Mesendoderm (in vitro differentiated cells): ENCODE measurements around the gene FGF2. TPM values are rescaled to one million over a fixed set of nuclear protein-coding genes. Genes with fewer than 3 reads are reported as not detected.
A peak's percentile ranks its signal among the peaks of the same experiment; 100 is the strongest.

Experiments
- DNase-seq: peaks from one replicate; pipeline ENCODE4 v3.0.0; 2013
- H2AK5ac ChIP-seq: 2 replicates; pipeline ENCODE4 v1.6.1; 2013; ENCODE audit warnings: low read length, inconsistent platforms
- H2BK120ac ChIP-seq: 2 replicates; pipeline ENCODE4 v1.6.1; 2013; ENCODE audit warnings: low read depth, mild to moderate bottlenecking, low read length, moderate library complexity, mixed read lengths
- H2BK15ac ChIP-seq: replicated peaks from 2 replicates; pipeline ENCODE4 v1.6.1; 2013; ENCODE audit warnings: low read depth, mild to moderate bottlenecking, moderate library complexity
- H2BK5ac ChIP-seq: 2 replicates; pipeline ENCODE4 v1.6.1; 2013; ENCODE audit warnings: low read length, inconsistent platforms
- H3K18ac ChIP-seq: 2 replicates; pipeline ENCODE4 v1.6.1; 2013; ENCODE audit warnings: mild to moderate bottlenecking, low read length, mixed read lengths
- H3K23ac ChIP-seq: one replicate; pipeline ENCODE4 v1.6.1; 2013; ENCODE audit warnings: low read length
- H3K27ac ChIP-seq: 2 replicates; pipeline ENCODE4 v1.5.1; 2013; ENCODE audit warnings: low read depth, mild to moderate bottlenecking, inconsistent platforms, low read length, moderate library complexity
- H3K27me3 ChIP-seq: 2 replicates; pipeline ENCODE4 v1.6.1; 2013; ENCODE audit warnings: low read length, control low read depth, mild to moderate bottlenecking, inconsistent platforms; ENCODE audit not compliant: insufficient read depth, poor library complexity
- H3K36me3 ChIP-seq: 2 replicates; pipeline ENCODE4 v1.6.1; 2013; ENCODE audit warnings: low read length, inconsistent platforms; ENCODE audit not compliant: control insufficient read depth, insufficient read depth
- H3K4ac ChIP-seq: one replicate; pipeline ENCODE4 v1.6.1; 2013; ENCODE audit warnings: low read depth, mild to moderate bottlenecking, low read length, moderate library complexity
- H3K4me1 ChIP-seq: 2 replicates; pipeline ENCODE4 v1.6.1; 2013; ENCODE audit warnings: low read depth, low read length, inconsistent platforms; ENCODE audit not compliant: control insufficient read depth
- H3K4me2 ChIP-seq: 2 replicates; pipeline ENCODE4 v1.6.1; 2013; ENCODE audit warnings: low read length
- H3K4me3 ChIP-seq: 2 replicates; pipeline ENCODE4 v1.5.1; 2013; ENCODE audit warnings: mild to moderate bottlenecking, low read length
- H3K56ac ChIP-seq: one replicate; pipeline ENCODE4 v1.6.1; 2013; ENCODE audit warnings: low read length
- H3K79me1 ChIP-seq: 2 replicates; pipeline ENCODE4 v1.6.1; 2013; ENCODE audit warnings: low read length, inconsistent platforms
- H3K79me2 ChIP-seq: 2 replicates; pipeline ENCODE4 v1.6.1; 2013; ENCODE audit warnings: mild to moderate bottlenecking, low read length; ENCODE audit not compliant: control insufficient read depth, insufficient read depth
- H3K9ac ChIP-seq: 2 replicates; pipeline ENCODE4 v1.6.1; 2013; ENCODE audit warnings: low read length, inconsistent platforms
- H4K5ac ChIP-seq: one replicate; pipeline ENCODE4 v1.6.1; 2013; ENCODE audit warnings: low read length
- H4K8ac ChIP-seq: one replicate; pipeline ENCODE4 v1.6.1; 2013; ENCODE audit warnings: low read depth, mild to moderate bottlenecking, control low read depth, low read length, moderate library complexity
- WGBS: extraction: QIAGEN DNeasy Blood & Tissue Kit; methylation state at CpG from one replicate; pipeline ENCODE4 v1.1.7; 2013; ENCODE audit warnings: low lambda C conversion rate, missing lambda C conversion rate; ENCODE audit not compliant: insufficient coverage; ENCODE audit errors: extremely low coverage; 5-methylcytosine and 5-hydroxymethylcytosine counted together
- polyA plus RNA-seq, 2 experiments: library from polyadenylated mRNA; stranded (reverse); fragments of 200-250 nt; gene quantifications; one replicate each; pipeline ENCODE4 v1.2.3, GENCODE V29; 2013

FGF2 gene
- 39.2 TPM for polyA plus RNA-seq (2013, experiment 1 of 2)
- polyA plus RNA-seq (2013, experiment 2 of 2), result 41.4 TPM

GRCh38 chr4:122826553-122827257 lies at the start of gene FGF2:
FGF2 (plus strand) TSS chr4:122826831; CDS start chr4:122827175, 344 bp downstream.
- no peaks in the 10 kb centered on the region for H3K27me3 ChIP-seq
- peak within 1 kb of the TSS; percentile 81 for H3K4me3 ChIP-seq
- no peak within 1 kb of the TSS for H2AK5ac ChIP-seq
- peak within 1 kb of the TSS; percentile 87 for H3K9ac ChIP-seq
- peak within 1 kb of the TSS; percentile 97 for H3K4ac ChIP-seq
- no peak within 1 kb of the TSS for H4K5ac ChIP-seq
- H3K79me1 ChIP-seq, result peaks cover 2% of the 10 kb centered on the region
- peak within 1 kb of the TSS; percentile 13 for H2BK15ac ChIP-seq
- H2BK120ac ChIP-seq, result peak within 1 kb of the TSS; percentile 76
- DNase-seq, result peak; percentile 70
- peak within 1 kb of the TSS; percentile 82 for H3K23ac ChIP-seq
- H3K4me2 ChIP-seq, result peak within 1 kb of the TSS; percentile 68
- peak within 1 kb of the TSS; percentile 94 for H3K56ac ChIP-seq
- peak within 1 kb of the TSS; percentile 17 for H2BK5ac ChIP-seq
- peak within 1 kb of the TSS; percentile 59 for H4K8ac ChIP-seq
- peaks cover 6% of the 10 kb centered on the region for H3K4me1 ChIP-seq
- no peaks in the 10 kb centered on the region for H3K36me3 ChIP-seq
- peak within 1 kb of the TSS; percentile 100 for H3K18ac ChIP-seq
- H3K27ac ChIP-seq, result peak within 1 kb of the TSS; percentile 33
- no CpG with 5 or more reads among the region's 97 CpGs for WGBS
- peaks cover 38% of the 10 kb centered on the region for H3K79me2 ChIP-seq

- H3K9ac ChIP-seq, result no peak overlapping the region
- H3K18ac ChIP-seq, result no peak overlapping the region
- H3K79me1 ChIP-seq, result no peaks in the 10 kb centered on the region
- no peaks in the 10 kb centered on the region for H3K36me3 ChIP-seq
- H3K79me2 ChIP-seq, result no peaks in the 10 kb centered on the region
- H2AK5ac ChIP-seq, result no peak overlapping the region
- no peak overlapping the region for H3K4ac ChIP-seq
- peaks cover 1% of the 10 kb centered on the region for H3K4me1 ChIP-seq
- H3K4me2 ChIP-seq, result no peak overlapping the region
- H3K56ac ChIP-seq, result no peak overlapping the region
- no peak overlapping the region for H2BK5ac ChIP-seq
- no peak overlapping the region for H4K5ac ChIP-seq
- H2BK15ac ChIP-seq, result no peak overlapping the region
- no peak overlapping the region for H3K4me3 ChIP-seq
- no peak overlapping the region for H3K27ac ChIP-seq
- no CpG with 5 or more reads among the region's 4 CpGs for WGBS
- no peak overlapping the region for H2BK120ac ChIP-seq
- DNase-seq, result no peak
- no peak overlapping the region for H4K8ac ChIP-seq
- no peaks in the 10 kb centered on the region for H3K27me3 ChIP-seq
- H3K23ac ChIP-seq, result no peak overlapping the region
These were observed 49.7 kb upstream of the FGF2 start for GRCh38 chr4:122776916-122777315.

- no peaks in the 10 kb centered on the region for H3K79me1 ChIP-seq
- H3K36me3 ChIP-seq, result no peaks in the 10 kb centered on the region
- H2BK5ac ChIP-seq, result no peak overlapping the region
- no CpG with 5 or more reads among the region's 7 CpGs for WGBS
- no peak overlapping the region for H3K23ac ChIP-seq
- H3K79me2 ChIP-seq, result no peaks in the 10 kb centered on the region
- H3K9ac ChIP-seq, result no peak overlapping the region
- no peak overlapping the region for H2BK120ac ChIP-seq
- H3K4me1 ChIP-seq, result peaks cover 1% of the 10 kb centered on the region
- H4K8ac ChIP-seq, result no peak overlapping the region
- no peak for DNase-seq
- no peak overlapping the region for H4K5ac ChIP-seq
- no peak overlapping the region for H3K27ac ChIP-seq
- no peak overlapping the region for H3K18ac ChIP-seq
- no peak overlapping the region for H2AK5ac ChIP-seq
- no peak overlapping the region for H3K4ac ChIP-seq
- no peaks in the 10 kb centered on the region for H3K27me3 ChIP-seq
- H2BK15ac ChIP-seq, result no peak overlapping the region
- H3K4me3 ChIP-seq, result no peak overlapping the region
- no peak overlapping the region for H3K56ac ChIP-seq
- H3K4me2 ChIP-seq, result no peak overlapping the region
These were observed 48.6 kb upstream of the FGF2 start for GRCh38 chr4:122777846-122778673.

- peak overlapping the region; percentile 10 for H3K56ac ChIP-seq
- no peak overlapping the region for H3K23ac ChIP-seq
- H3K79me1 ChIP-seq, result no peaks in the 10 kb centered on the region
- no peak overlapping the region for H2BK120ac ChIP-seq
- H3K4ac ChIP-seq, result no peak overlapping the region
- no peak overlapping the region for H4K8ac ChIP-seq
- DNase-seq, result no peak
- H4K5ac ChIP-seq, result no peak overlapping the region
- H2AK5ac ChIP-seq, result no peak overlapping the region
- no peak overlapping the region for H3K9ac ChIP-seq
- no peak overlapping the region for H3K27ac ChIP-seq
- no peak overlapping the region for H3K4me2 ChIP-seq
- H3K79me2 ChIP-seq, result no peaks in the 10 kb centered on the region
- peaks cover 7% of the 10 kb centered on the region for H3K4me1 ChIP-seq
- no peak overlapping the region for H2BK15ac ChIP-seq
- H2BK5ac ChIP-seq, result no peak overlapping the region
- H3K18ac ChIP-seq, result no peak overlapping the region
- H3K36me3 ChIP-seq, result no peaks in the 10 kb centered on the region
- no peaks in the 10 kb centered on the region for H3K27me3 ChIP-seq
- no CpG with 5 or more reads among the region's 2 CpGs for WGBS
- no peak overlapping the region for H3K4me3 ChIP-seq
These were observed 45.1 kb upstream of the FGF2 start for GRCh38 chr4:122781486-122781885.

GRCh38 chr4:122783301-122784215 lies 43.1 kb upstream of the FGF2 start:
- Histone ChIP-seq H2AK5ac (no peak overlapping the region), H3K79me2 (no peaks in the 10 kb centered on the region), H3K56ac (peak overlapping the region; percentile 54), H2BK5ac (peak overlapping the region; percentile 48), H3K4me2 (no peak overlapping the region), H3K27ac (peak overlapping the region; percentile 83), H3K23ac (no peak overlapping the region), H3K79me1 (no peaks in the 10 kb centered on the region), H3K18ac (peak overlapping the region; percentile 90), H2BK120ac (peak overlapping the region; percentile 73), H3K4me1 (peaks cover 9% of the 10 kb centered on the region), H3K9ac (peak overlapping the region; percentile 5), H3K4me3 (no peak overlapping the region), H4K8ac (no peak overlapping the region), H3K27me3 (no peaks in the 10 kb centered on the region), H2BK15ac (peak overlapping the region; percentile 74), H3K4ac (no peak overlapping the region), H3K36me3 (no peaks in the 10 kb centered on the region), H4K5ac (no peak overlapping the region)
- WGBS, result no CpG with 5 or more reads among the region's 6 CpGs
- peak; percentile 99 for DNase-seq
